Fibroblast of skin of left quadriceps (primary cell): Measurements from ENCODE around the gene CARNS1.

Experiments
- DNase-seq, 2 experiments: peaks; one replicate each; pipeline ENCODE4 v3.0.0-alpha.2; 2013; ENCODE audit warnings: low read depth in 2 of 2

The CARNS1 gene

GRCh38 chr11:67441098-67441563 lies 25.7 kb downstream of the CARNS1 start:
- no peak for DNase-seq

GRCh38 chr11:67441731-67442351 lies 26.4 kb downstream of the CARNS1 start:
- no peak for DNase-seq

- no peak for DNase-seq
These were observed 27.3 kb downstream of the CARNS1 start for GRCh38 chr11:67442504-67443404.

- DNase-seq = no peak
These were observed 30.0 kb downstream of the CARNS1 start for GRCh38 chr11:67445515-67445914.

- no peak for DNase-seq
These were observed 32.7 kb downstream of the CARNS1 start for GRCh38 chr11:67448220-67448609.

- no peak for DNase-seq
These were observed 33.8 kb downstream of the CARNS1 start for GRCh38 chr11:67449116-67449844.

GRCh38 chr11:67450796-67451657 lies 35.5 kb downstream of the CARNS1 start:
- no peak for DNase-seq

- no peak for DNase-seq
These were observed 36.1 kb downstream of the CARNS1 start for GRCh38 chr11:67451658-67451976.

- DNase-seq = no peak
These were observed 36.9 kb downstream of the CARNS1 start, which contains the start of gene GPR152 for GRCh38 chr11:67452141-67452952. GPR152 (minus strand) TSS chr11:67452729; CDS start chr11:67452724, 5 bp downstream.

- DNase-seq = no peak
These were observed 38.6 kb downstream of the CARNS1 start for GRCh38 chr11:67453816-67454732.

GRCh38 chr11:67455054-67455453 lies 39.6 kb downstream of the CARNS1 start, which contains the start of gene CABP4:
CABP4 (plus strand) TSS chr11:67455354; CDS start chr11:67455424, 70 bp downstream.
- DNase-seq = no peak

- no peak for DNase-seq
These were observed 40.7 kb downstream of the CARNS1 start for GRCh38 chr11:67456068-67456705.

- no peak for DNase-seq
These were observed 42.0 kb downstream of the CARNS1 start for GRCh38 chr11:67457453-67457852.

- no peak for DNase-seq
These were observed 42.8 kb downstream of the CARNS1 start for GRCh38 chr11:67458266-67458665.

GRCh38 chr11:67463186-67463585 lies 47.7 kb downstream of the CARNS1 start:
- no peak for DNase-seq

- DNase-seq = no peak
These were observed 48.4 kb downstream of the CARNS1 start for GRCh38 chr11:67463680-67464410.

GRCh38 chr11:67464411-67465188 lies 49.1 kb downstream of the CARNS1 start:
- DNase-seq = peak; percentile 30 to 34

GRCh38 chr11:67465189-67465510 lies 49.7 kb downstream of the CARNS1 start:
- no peak for DNase-seq
